ENCODE measurements around the gene FES.
A peak's percentile ranks its signal among the peaks of the same experiment; 100 is the strongest.
"Not testable (repeated sequence)": the region's sequence is repeated elsewhere in the genome, so short reads cannot be mapped to it uniquely, and the experiment has no call there.

Gene FES

GRCh38 chr15:90910441-90911301 lies 26.4 kb downstream of the FES start:
- DNase-seq (ENCODE audit: low spot score), result no peak

GRCh38 chr15:90911302-90911623 lies 27.0 kb downstream of the FES start:
- DNase-seq (ENCODE audit: low spot score), result no peak

- DNase-seq (ENCODE audit: low spot score), result no peak
Measured at GRCh38 chr15:90911906-90912769, 27.8 kb downstream of the FES start.

DNA sequence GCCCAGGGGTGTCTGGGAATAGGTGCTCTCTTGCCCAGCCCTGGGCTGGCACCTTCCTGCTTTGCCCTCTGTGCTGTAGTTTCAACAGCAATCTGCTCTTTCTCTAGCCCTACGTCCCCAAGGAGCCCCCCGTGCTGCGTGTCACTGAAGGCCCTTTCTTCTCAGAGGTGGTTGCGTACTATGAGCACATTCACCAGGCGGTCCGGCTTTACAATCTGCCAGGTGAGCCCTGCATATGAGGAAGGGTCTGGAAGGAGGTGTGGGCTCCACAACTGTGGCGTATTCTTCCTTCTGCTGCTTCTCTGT lies 28.4 kb downstream of the FES start:
- DNase-seq (ENCODE audit: low spot score), result no peak

DNA sequence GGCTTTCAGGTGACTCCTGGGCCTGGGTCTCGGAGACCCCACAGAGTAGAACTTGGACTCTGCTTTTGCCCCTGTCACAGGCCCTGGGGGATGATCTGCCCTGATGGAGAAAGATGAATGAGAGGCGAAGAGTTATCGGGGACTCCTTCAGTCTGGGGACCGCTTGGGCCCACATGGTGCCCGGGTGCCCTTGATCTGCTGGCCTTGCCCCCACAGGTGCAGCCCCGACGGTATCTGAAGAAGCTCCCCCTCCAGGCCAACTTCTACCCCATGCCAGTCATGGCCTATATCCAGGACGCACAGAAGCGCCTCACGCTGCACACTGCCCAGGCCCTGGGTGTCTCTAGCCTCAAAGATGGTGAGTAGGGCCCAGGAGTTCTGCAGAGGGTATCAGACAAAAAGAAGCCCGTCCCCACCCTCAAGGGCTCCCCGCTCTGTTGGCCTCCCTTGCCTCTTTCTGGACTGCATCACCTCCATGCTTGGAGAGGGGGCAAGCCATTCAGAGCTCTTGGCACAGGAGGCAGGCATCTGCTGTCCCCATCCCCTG lies 29.2 kb downstream of the FES start:
- no peak for DNase-seq (ENCODE audit: low spot score)

DNA sequence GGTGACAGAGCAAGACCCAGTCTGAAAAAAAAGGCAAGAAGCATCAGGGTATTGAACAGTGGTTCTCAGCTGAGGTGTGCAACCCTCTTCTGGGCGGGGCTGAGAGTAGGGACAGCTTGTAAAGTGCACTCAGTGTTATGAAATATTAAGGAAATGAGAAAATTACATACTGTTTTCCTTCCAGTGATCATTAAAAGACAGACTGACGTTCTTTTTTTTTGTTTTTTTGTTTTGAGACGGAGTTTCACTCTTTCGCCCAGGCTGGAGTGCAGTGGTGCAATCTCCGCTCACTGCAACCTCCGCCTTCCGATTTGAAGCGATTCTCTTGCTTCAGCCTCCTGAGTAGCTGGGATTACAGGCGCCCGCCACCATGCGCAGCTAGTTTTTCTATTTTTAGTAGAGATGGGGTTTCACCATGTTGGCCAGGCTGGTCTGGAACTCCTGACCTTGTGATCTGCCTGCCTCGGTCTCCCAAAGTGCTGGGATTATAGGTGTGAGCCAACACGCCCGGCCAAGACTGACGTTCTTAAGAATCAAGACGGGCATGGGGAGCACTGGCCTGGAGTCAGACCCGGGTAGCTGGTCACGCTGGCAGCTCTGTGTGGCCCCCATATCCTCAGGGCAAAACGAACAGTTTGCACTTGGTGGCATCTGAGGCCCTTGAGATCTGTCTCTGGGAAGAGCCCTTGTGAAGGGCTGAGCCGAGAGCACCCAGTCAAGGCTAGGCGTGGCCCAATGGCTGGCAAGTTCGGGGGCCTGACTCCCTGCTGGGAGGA lies 30.2 kb downstream of the FES start:
- no peak for DNase-seq (ENCODE audit: low spot score)

DNA sequence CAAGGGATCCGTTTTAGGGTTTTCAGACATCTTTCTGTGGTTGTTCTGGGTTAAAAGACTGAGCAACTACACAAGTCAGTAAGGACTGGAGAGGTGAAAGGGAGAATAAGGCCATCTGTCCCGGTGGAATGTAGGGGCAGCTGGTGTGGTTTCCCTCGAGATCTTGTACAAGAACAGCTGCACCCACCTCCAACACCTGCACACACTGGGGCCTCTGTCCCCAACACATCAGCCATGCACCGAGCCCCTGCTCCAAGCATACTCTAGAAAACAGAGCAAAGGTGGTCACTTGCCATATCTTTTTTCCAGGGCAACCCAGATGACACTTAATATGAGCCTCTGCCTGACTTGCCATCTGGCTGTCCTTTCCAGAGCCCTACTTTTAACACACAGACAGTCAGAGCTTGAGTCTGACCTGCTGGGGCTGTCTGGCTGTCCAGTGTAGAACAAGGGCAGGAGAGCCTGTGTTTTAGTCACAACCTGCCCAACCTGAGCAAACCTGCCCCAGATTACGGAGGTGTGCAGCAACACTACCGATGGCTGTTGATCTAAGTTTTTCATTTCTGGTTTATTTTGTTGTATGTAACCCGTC lies 31.0 kb downstream of the FES start:
- no peak for DNase-seq (ENCODE audit: low spot score)

DNA sequence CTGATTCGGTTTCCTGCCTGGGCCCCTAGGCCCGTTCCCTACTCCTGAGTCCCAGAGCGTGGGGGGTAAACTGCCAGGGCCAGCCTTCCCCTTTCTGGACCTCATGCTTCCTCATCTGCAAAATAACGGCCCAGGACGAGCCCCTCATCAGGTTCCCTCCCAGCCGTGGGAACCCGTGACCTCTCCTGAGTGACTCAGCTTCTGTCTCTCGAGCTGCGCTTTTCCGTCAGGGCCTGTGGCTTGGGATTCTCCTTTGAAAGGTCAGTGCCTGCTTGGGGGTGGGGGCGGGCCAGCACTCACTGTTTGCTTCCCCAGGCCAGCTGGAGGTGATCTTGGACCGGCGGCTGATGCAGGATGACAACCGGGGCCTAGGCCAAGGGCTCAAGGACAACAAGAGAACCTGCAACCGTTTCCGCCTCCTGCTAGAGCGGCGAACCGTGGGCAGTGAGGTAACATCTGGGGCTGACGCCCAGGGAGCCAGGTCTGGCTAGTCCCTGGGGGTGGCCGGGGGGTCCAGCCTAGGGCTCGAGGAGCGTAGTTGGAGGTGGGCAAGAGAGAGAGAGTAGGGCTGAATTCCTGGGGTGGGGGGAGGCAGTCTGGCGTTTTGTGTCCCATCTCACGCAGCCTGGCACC lies 31.6 kb downstream of the FES start:
- no peak for DNase-seq (ENCODE audit: low spot score)

DNA sequence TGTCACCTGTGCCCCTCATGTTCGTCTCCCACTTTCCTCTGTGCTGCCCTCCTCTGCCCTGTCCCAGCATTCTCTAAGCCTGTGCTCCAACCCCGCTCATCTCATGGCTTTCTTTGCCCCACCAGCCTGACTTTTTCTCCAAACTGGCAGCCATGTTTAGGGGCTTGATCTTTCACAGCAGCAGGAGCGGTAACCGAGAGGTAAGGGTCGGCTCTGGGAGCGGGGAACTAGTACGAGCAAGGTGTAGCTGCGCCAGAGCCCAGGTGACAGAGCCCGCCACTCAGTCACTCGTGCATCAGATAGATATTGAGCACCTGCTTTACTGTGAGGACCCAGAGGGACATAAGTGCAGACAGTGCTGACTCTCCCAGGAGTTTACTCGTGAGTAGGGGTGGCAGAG lies 32.2 kb downstream of the FES start:
- DNase-seq (ENCODE audit: low spot score), result no peak

- peak; percentile 20 for DNase-seq (ENCODE audit: low spot score)
Measured at GRCh38 chr15:90917569-90917968, 33.3 kb downstream of the FES start.

GRCh38 chr15:90918034-90918788 lies 33.9 kb downstream of the FES start:
- peak; percentile 22 for DNase-seq (ENCODE audit: low spot score)

DNA sequence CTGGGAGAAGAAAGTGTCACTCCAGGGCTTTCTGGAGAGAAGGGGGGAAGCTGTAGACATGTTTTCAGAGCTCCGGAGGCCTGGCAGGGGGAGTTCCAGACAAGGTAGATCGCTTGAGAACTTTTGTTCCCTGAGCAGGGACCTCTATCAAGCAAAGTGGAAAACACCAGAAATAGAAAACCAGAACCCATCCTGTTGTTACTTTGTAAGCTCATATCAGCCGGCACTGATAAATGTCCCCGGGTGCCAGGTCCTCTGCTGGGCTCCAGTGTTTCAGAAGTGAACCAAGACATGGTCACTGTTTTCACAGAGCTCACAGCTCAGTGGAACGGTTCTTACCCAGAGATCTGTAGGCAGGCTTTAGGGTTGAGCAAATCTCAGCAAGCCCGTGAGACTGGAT lies 34.5 kb downstream of the FES start:
- DNase-seq (ENCODE audit: low spot score), result no peak

DNA sequence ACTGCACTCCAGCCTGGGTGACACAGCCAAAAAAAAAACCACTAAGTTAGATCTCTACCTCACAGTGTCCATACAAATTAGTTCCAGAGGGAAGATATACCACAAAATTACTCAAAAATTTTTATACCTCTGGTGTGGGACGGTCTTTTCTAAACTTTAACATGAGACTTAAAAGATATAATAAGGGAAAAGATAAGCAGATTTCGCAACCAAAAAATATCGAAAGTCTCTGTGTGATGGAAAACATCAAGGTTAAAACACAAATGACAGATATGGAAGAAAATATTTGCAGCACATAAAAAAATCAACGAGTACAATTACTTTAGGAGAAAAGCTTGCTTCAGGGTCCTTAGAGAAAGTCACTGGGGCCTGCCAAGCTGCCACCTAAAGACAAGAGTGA lies 37.6 kb downstream of the FES start:
- no peak for DNase-seq (ENCODE audit: low spot score)

- peak; percentile 30 for DNase-seq (ENCODE audit: low spot score)
Measured at GRCh38 chr15:90922712-90923322, 38.5 kb downstream of the FES start.

- DNase-seq (ENCODE audit: low spot score), result no peak
Measured at GRCh38 chr15:90924375-90924774, 40.1 kb downstream of the FES start.

- not testable (repeated sequence) for DNase-seq (ENCODE audit: low spot score)
Measured at GRCh38 chr15:90926766-90927165, 42.5 kb downstream of the FES start.

GRCh38 chr15:90928106-90928505 lies 43.8 kb downstream of the FES start:
- DNase-seq (ENCODE audit: low spot score), result not testable (repeated sequence)

- no peak for DNase-seq (ENCODE audit: low spot score)
Measured at GRCh38 chr15:90929246-90930019, 45.1 kb downstream of the FES start.

- DNase-seq (ENCODE audit: low spot score), result no peak
Measured at GRCh38 chr15:90930861-90931574, 46.7 kb downstream of the FES start.

Measured in ecto neural progenitor cell (in vitro differentiated cells).